Liver (tissue), 3 donors: ENCODE measurements around the gene NFATC1.

Experiments
- CTCF ChIP-seq: fragments of 150-350 bp; IDR thresholded peaks from 2 replicates; pipeline ENCODE4 v1.5.1; 2017; ENCODE audit warnings: improper control_type of control experiment, low read depth, low read length; ENCODE audit not compliant: missing input control
- GABPA ChIP-seq, 2 donors: IDR thresholded peaks in 1 of 2; conservative IDR thresholded peaks in 1 of 2; 2 replicates each; pipeline ENCODE4 v1.6.1; 2016; ENCODE audit warnings: antibody characterized with exemption in 2 of 2, mild to moderate bottlenecking in 1 of 2, moderate library complexity in 1 of 2
- RAD21 ChIP-seq, 2 donors: IDR thresholded peaks; 2 replicates each; pipeline ENCODE4 v1.6.1; 2016; ENCODE audit warnings: antibody characterized with exemption in 2 of 2, mild to moderate bottlenecking in 2 of 2
- YY1 ChIP-seq: IDR thresholded peaks from 2 replicates; pipeline ENCODE4 v1.6.1; 2016; ENCODE audit warnings: antibody characterized with exemption, mild to moderate bottlenecking
- donor health status: healthy.
- donor health status: healthy.

- no peak for TF ChIP-seq CTCF
- no peak for TF ChIP-seq YY1
- TF ChIP-seq RAD21 (IDR thresholded peaks at IDR 0.05): no peak
- no peak for TF ChIP-seq GABPA (IDR thresholded peaks at IDR 0.05 in 1 of 2, conservative IDR thresholded peaks at IDR 0.05 in 1 of 2)
Measured at GRCh38 chr18:79461627-79462026, 65.9 kb downstream of the NFATC1 start.
